D721Med (cell line): ENCODE data around the gene PDLIM4.

ENCODE experiments used
- DNase-seq: peaks from one replicate; pipeline ENCODE4 v3.0.0; 2011; ENCODE audit warnings: low spot score; ENCODE audit not compliant: insufficient read length
- FAIRE-seq: peaks from 2 replicates; lab custom pipeline; 2011; peaks lifted over from hg19 to GRCh38; lab: Jason Lieb, UNC
- CTCF ChIP-seq: IDR thresholded peaks from 2 replicates; pipeline ENCODE4 v1.5.1; 2012; ENCODE audit warnings: mild to moderate bottlenecking, control low read depth; ENCODE audit not compliant: insufficient read depth; ENCODE audit errors: missing control alignments

The PDLIM4 gene

GRCh38 chr5:132227235-132227484, 30.3 kb upstream of the PDLIM4 start:
- FAIRE-seq (no peak), DNase-seq (no peak)
- no peak for TF ChIP-seq CTCF

- no peak for TF ChIP-seq CTCF
- DNase-seq, result peak; percentile 77
- FAIRE-seq, result no peak
Observed at GRCh38 chr5:132227485-132228240, 29.8 kb upstream of the PDLIM4 start, which contains the start of gene P4HA2. Gene P4HA2 (minus strand): TSS chr5:132227853. CDS start chr5:132218626, 9,227 bp downstream.

- no peak for DNase-seq
- no peak for FAIRE-seq
- TF ChIP-seq CTCF, result no peak
Observed at GRCh38 chr5:132228241-132229035, 29.1 kb upstream of the PDLIM4 start.

- FAIRE-seq (no peak), DNase-seq (no peak)
- no peak for TF ChIP-seq CTCF
Observed at GRCh38 chr5:132229236-132229635, 28.3 kb upstream of the PDLIM4 start.

GRCh38 chr5:132230871-132231270, 26.6 kb upstream of the PDLIM4 start:
- DNase-seq, result no peak
- FAIRE-seq, result no peak
- no peak for TF ChIP-seq CTCF

- no peak for TF ChIP-seq CTCF
- no peak for DNase-seq
- no peak for FAIRE-seq
Observed at GRCh38 chr5:132232465-132232864, 25.0 kb upstream of the PDLIM4 start.

GRCh38 chr5:132233081-132233480, 24.4 kb upstream of the PDLIM4 start:
- no peak for DNase-seq
- no peak for TF ChIP-seq CTCF
- FAIRE-seq, result no peak
